NK-92 (cell line): ENCODE results near the gene TPCN2.

Source experiments
- DNase-seq: peaks from one replicate; lab custom pipeline; 2025; ENCODE audit not compliant: unreplicated experiment; lab: John Stamatoyannopoulos, UW

Gene TPCN2

GRCh38 chr11:69108030-69108429 is 59.3 kb downstream of the TPCN2 start:
- DNase-seq = no peak

- DNase-seq = no peak
Measured at GRCh38 chr11:69108559-69108958, 59.8 kb downstream of the TPCN2 start.

GRCh38 chr11:69109101-69109500 is 60.4 kb downstream of the TPCN2 start:
- no peak for DNase-seq

- DNase-seq = no peak
Measured at GRCh38 chr11:69110451-69110850, 61.7 kb downstream of the TPCN2 start.

GRCh38 chr11:69111624-69112542 is 63.2 kb downstream of the TPCN2 start:
- DNase-seq = no peak

- DNase-seq = no peak
Measured at GRCh38 chr11:69113226-69113625, 64.5 kb downstream of the TPCN2 start.

- no peak for DNase-seq
Measured at GRCh38 chr11:69113646-69114340, 65.1 kb downstream of the TPCN2 start.

- DNase-seq = no peak
Measured at GRCh38 chr11:69114362-69114761, 65.6 kb downstream of the TPCN2 start.

- DNase-seq = no peak
Measured at GRCh38 chr11:69114811-69115523, 66.2 kb downstream of the TPCN2 start.

GRCh38 chr11:69115586-69116560 is 67.1 kb downstream of the TPCN2 start:
- DNase-seq = no peak

- DNase-seq = no peak
Measured at GRCh38 chr11:69116671-69117070, 67.9 kb downstream of the TPCN2 start.

GRCh38 chr11:69119190-69119589 is 70.5 kb downstream of the TPCN2 start:
- no peak for DNase-seq

GRCh38 chr11:69120096-69120875 is 71.6 kb downstream of the TPCN2 start:
- no peak for DNase-seq

GRCh38 chr11:69121021-69121420 is 72.3 kb downstream of the TPCN2 start:
- no peak for DNase-seq

- DNase-seq = no peak
Measured at GRCh38 chr11:69121621-69122325, 73.0 kb downstream of the TPCN2 start.

- DNase-seq = no peak
Measured at GRCh38 chr11:69122326-69122629, 73.5 kb downstream of the TPCN2 start.

- no peak for DNase-seq
Measured at GRCh38 chr11:69122630-69123431, 74.1 kb downstream of the TPCN2 start.
